Endodermal cell (in vitro differentiated cells): ENCODE measurements around the gene KLHL35. TPM values are rescaled to one million over a fixed set of nuclear protein-coding genes. Genes with fewer than 3 reads are reported as not detected.

Experiments
- DNase-seq: peaks from one replicate; pipeline ENCODE4 v3.0.0-alpha.2; 2017
- H3K27ac ChIP-seq: 2 replicates; pipeline ENCODE4 v1.5.1; 2013; ENCODE audit warnings: mild to moderate bottlenecking, low read depth, low read length, moderate library complexity
- H3K27me3 ChIP-seq: 2 replicates; pipeline ENCODE4 v1.6.1; 2013; ENCODE audit warnings: mild to moderate bottlenecking, low read length, moderate library complexity; ENCODE audit not compliant: insufficient read depth, control insufficient read depth, poor library complexity, severe bottlenecking
- H3K36me3 ChIP-seq: 2 replicates; pipeline ENCODE4 v1.7.0; 2013; ENCODE audit warnings: mild to moderate bottlenecking, low read length, moderate library complexity; ENCODE audit not compliant: control insufficient read depth, insufficient read depth
- H3K4me1 ChIP-seq: one replicate; pipeline ENCODE4 v1.7.0; 2013; ENCODE audit warnings: low read length; ENCODE audit not compliant: control insufficient read depth, insufficient read depth
- H3K4me3 ChIP-seq: 2 replicates; pipeline ENCODE4 v1.5.1; 2013; ENCODE audit warnings: mild to moderate bottlenecking, low read length, moderate library complexity
- H3K9ac ChIP-seq: 2 replicates; pipeline ENCODE4 v1.6.1; 2013; ENCODE audit warnings: mild to moderate bottlenecking, low read length, moderate library complexity; ENCODE audit not compliant: poor library complexity, severe bottlenecking; ENCODE audit errors: extremely low read depth
- H3K9me3 ChIP-seq: 2 replicates; pipeline ENCODE4 v1.6.1; 2013; ENCODE audit warnings: mild to moderate bottlenecking, low read length, moderate library complexity; ENCODE audit not compliant: control insufficient read depth
- H3K27ac Mint-ChIP-seq: 2 replicates; pipeline ENCODE4 v1.8.0; 2020; ENCODE audit warnings: mixed read lengths
- H3K27me3 Mint-ChIP-seq: 2 replicates; pipeline ENCODE4 v1.8.0; 2021; ENCODE audit warnings: mild to moderate bottlenecking, mixed read lengths; ENCODE audit not compliant: insufficient read depth
- H3K36me3 Mint-ChIP-seq: 2 replicates; pipeline ENCODE4 v1.8.0; 2020; ENCODE audit warnings: low read depth, mixed read lengths
- H3K4me1 Mint-ChIP-seq: 2 replicates; pipeline ENCODE4 v1.8.0; 2020; ENCODE audit warnings: mixed read lengths
- H3K4me3 Mint-ChIP-seq: 2 replicates; pipeline ENCODE4 v1.8.0; 2020; ENCODE audit warnings: mild to moderate bottlenecking, moderate library complexity, mixed read lengths
- H3K9me3 Mint-ChIP-seq: 2 replicates; pipeline ENCODE4 v1.8.0; 2020; ENCODE audit warnings: mild to moderate bottlenecking, mixed read lengths
- CTCF ChIP-seq: fragments of 200-600 bp; sonication (generic); conservative IDR thresholded peaks from 2 replicates; pipeline ENCODE4 v1.5.0; 2021; ENCODE audit warnings: antibody characterized with exemption, mild to moderate bottlenecking
- WGBS, 2 experiments: methylation state at CpG; one replicate each; pipeline versions ENCODE4 v1.1.5 to v1.1.7; 2013; ENCODE audit warnings: missing lambda C conversion rate in 2 of 2, mixed read lengths in 1 of 2; ENCODE audit not compliant: insufficient coverage in 1 of 2, insufficient read length in 1 of 2; 5-methylcytosine and 5-hydroxymethylcytosine counted together
- total RNA-seq, 2 donors: library from RNA; stranded (reverse); fragmentation: NEBNext Ultra II Directional in 1 of 2; extraction: Animal tissue kit (Norgen Biotek cat#: 25700) in 1 of 2; gene quantifications; 2 replicates in 1 of 2; 3 replicates in 1 of 2; pipeline ENCODE4 v1.2.1, GENCODE V29; 2021

The KLHL35 gene
- total RNA-seq, 2 donors from 2014 or later: 0.48 TPM; not detected in 1

- Histone ChIP-seq H3K36me3 (peaks cover 70% of the 10 kb centered on the region), H3K27ac (no peak overlapping the region), H3K27me3 (no peaks in the 10 kb centered on the region), H3K4me1 (peaks cover 17% of the 10 kb centered on the region), H3K9me3 (no peaks in the 10 kb centered on the region), H3K4me3 (no peak overlapping the region), H3K9ac (no peak overlapping the region)
- no peak for TF ChIP-seq CTCF
- WGBS, 2 experiments: no CpG with 5 or more reads among the region's 2 CpGs
- no peak overlapping the region for H3K4me3 Mint-ChIP-seq
- H3K27me3 Mint-ChIP-seq: no peaks in the 10 kb centered on the region
- peaks cover 1% of the 10 kb centered on the region for H3K9me3 Mint-ChIP-seq
- no peak overlapping the region for H3K27ac Mint-ChIP-seq
- no peak for DNase-seq
- peaks cover 74% of the 10 kb centered on the region for H3K36me3 Mint-ChIP-seq
- peaks cover 20% of the 10 kb centered on the region for H3K4me1 Mint-ChIP-seq
Observed at GRCh38 chr11:75408957-75409219, 24.1 kb downstream of the KLHL35 start.

- Histone ChIP-seq H3K4me3 (no peak overlapping the region), H3K27ac (no peak overlapping the region), H3K4me1 (peaks cover 31% of the 10 kb centered on the region), H3K27me3 (no peaks in the 10 kb centered on the region), H3K9ac (no peak overlapping the region), H3K9me3 (no peaks in the 10 kb centered on the region), H3K36me3 (peaks cover 76% of the 10 kb centered on the region)
- Mint-ChIP-seq H3K9me3 (peaks cover 1% of the 10 kb centered on the region), H3K27me3 (no peaks in the 10 kb centered on the region), H3K4me1 (peaks cover 45% of the 10 kb centered on the region), H3K36me3 (peaks cover 77% of the 10 kb centered on the region), H3K27ac (peak overlapping the region; percentile 77), H3K4me3 (no peak overlapping the region)
- TF ChIP-seq CTCF: no peak
- 67% methylated on average over 1 of the region's 1 CpG; no CpG with 5 or more reads in 1 of the 2 experiments for WGBS, 2 experiments
- DNase-seq: peak; percentile 46
Observed at GRCh38 chr11:75406338-75406777, 26.6 kb downstream of the KLHL35 start.

- Mint-ChIP-seq H3K36me3 (peaks cover 88% of the 10 kb centered on the region), H3K4me3 (no peak overlapping the region), H3K9me3 (no peaks in the 10 kb centered on the region), H3K27ac (peak overlapping the region; percentile 71), H3K4me1 (peaks cover 51% of the 10 kb centered on the region), H3K27me3 (no peaks in the 10 kb centered on the region)
- Histone ChIP-seq H3K4me1 (peaks cover 31% of the 10 kb centered on the region), H3K9me3 (no peaks in the 10 kb centered on the region), H3K36me3 (peaks cover 89% of the 10 kb centered on the region), H3K27ac (no peak overlapping the region), H3K9ac (no peak overlapping the region), H3K4me3 (peak overlapping the region; percentile 95), H3K27me3 (no peaks in the 10 kb centered on the region)
- TF ChIP-seq CTCF: no peak
- no peak for DNase-seq
- 96 to 98% methylated on average over 14 to 15 of the region's 15 CpGs for WGBS, 2 experiments
Observed at GRCh38 chr11:75403983-75404658, 28.9 kb downstream of the KLHL35 start.
